AG09319 (cell line): ENCODE data around the gene KATNBL1.
"Not testable (repeated sequence)": the region's sequence is repeated elsewhere in the genome, so short reads cannot be mapped to it uniquely, and the experiment has no call there.

ENCODE experiments used
- DNase-seq: peaks from one replicate; pipeline ENCODE4 v3.0.0-alpha.2; 2010; ENCODE audit warnings: low read depth; ENCODE audit errors: extremely low read depth
- CTCF ChIP-seq: IDR thresholded peaks from 2 replicates; pipeline ENCODE4 v1.5.1; 2011; ENCODE audit warnings: low read depth, mild to moderate bottlenecking, inconsistent platforms, low read length, moderate library complexity

KATNBL1 gene

GRCh38 chr15:34128898-34129297 is 81.0 kb downstream of the KATNBL1 start:
- TF ChIP-seq CTCF, result no peak

DNA sequence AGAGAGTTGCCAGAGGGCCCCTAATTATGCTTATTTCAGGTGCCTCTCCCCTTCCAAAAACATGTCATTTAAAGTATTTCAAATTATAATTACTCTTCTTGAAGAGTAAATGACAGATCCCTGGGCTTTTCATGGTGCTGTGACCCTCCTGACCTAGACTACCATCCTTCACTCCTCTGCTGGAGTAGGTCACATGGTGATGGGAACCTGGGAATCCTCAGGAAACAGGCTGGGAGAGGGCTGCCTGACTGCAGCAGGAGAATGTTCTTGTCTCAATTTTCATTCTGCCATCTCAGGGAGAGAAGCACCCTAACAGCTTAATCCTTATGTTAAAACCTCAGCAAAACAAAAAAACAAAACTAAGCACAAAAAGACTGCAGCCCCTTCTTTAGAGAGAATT is 83.4 kb downstream of the KATNBL1 start:
- TF ChIP-seq CTCF, result no peak
- no peak for DNase-seq

More at GRCh38 chr15:34128898-34129297, 81.0 kb downstream of the KATNBL1 start:
- no peak for DNase-seq

GRCh38 chr15:34125945-34126344 is 84.0 kb downstream of the KATNBL1 start:
- no peak for DNase-seq
- TF ChIP-seq CTCF, result no peak

GRCh38 chr15:34124651-34125050 is 85.2 kb downstream of the KATNBL1 start:
- no peak for TF ChIP-seq CTCF
- DNase-seq, result no peak

DNA sequence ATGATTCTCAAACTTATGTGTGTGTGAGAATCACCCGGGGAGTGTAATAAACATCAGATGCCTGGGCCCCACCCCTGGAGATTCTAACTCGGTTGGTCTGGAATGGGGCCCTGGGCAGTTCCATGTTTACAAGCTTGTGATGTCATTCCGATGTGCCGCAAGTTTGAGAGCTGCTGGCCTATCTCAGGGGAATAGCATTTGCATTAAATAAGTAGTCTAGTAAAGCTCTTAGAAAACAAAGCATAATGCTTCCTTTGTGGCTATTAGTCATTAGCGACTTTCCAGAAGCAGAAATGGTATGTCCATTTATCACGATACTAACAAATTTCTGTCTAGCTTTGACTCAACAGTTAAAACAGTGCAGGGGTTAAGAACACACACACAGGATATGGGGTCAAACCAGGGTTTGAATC is 87.1 kb downstream of the KATNBL1 start:
- TF ChIP-seq CTCF, result no peak
- DNase-seq, result no peak

GRCh38 chr15:34121786-34122185 is 88.1 kb downstream of the KATNBL1 start:
- DNase-seq, result not testable (repeated sequence)

DNA sequence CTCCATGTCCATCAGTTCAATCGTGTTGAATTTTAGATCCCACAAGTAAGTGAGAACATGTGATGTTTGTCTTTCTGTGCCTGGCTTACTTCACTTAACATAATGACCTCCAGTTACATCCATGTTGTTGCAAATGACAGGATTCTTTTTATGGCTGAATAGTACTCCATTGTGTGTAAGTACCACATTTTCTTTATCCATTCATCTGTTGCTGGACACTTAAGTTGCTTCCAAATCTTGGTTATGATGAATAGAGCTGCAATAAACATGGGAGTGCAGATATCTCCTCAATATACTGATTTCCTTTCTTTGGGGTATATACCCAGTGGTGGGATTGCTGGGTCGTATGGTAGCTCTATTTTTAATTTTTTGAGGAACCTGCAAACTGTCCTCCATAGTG is 89.5 kb downstream of the KATNBL1 start:
- not testable (repeated sequence) for DNase-seq

GRCh38 chr15:34119291-34119690 is 90.6 kb downstream of the KATNBL1 start:
- DNase-seq, result no peak
- no peak for TF ChIP-seq CTCF

GRCh38 chr15:34116620-34117019 is 93.3 kb downstream of the KATNBL1 start:
- no peak for TF ChIP-seq CTCF
- no peak for DNase-seq
